GM18520 (cell line): ENCODE measurements around the gene SPSB1.

ENCODE experiments used
- ATAC-seq: cut with Tn5 transposase; IDR thresholded peaks from one replicate; pipeline ENCODE4 v1.9.1; 2021; ENCODE audit not compliant: unreplicated experiment

The SPSB1 gene

GRCh38 chr1:9258629-9259028, 34.1 kb upstream of the SPSB1 start:
- no peak for ATAC-seq

GRCh38 chr1:9260059-9260766, 32.5 kb upstream of the SPSB1 start:
- no peak for ATAC-seq

DNA sequence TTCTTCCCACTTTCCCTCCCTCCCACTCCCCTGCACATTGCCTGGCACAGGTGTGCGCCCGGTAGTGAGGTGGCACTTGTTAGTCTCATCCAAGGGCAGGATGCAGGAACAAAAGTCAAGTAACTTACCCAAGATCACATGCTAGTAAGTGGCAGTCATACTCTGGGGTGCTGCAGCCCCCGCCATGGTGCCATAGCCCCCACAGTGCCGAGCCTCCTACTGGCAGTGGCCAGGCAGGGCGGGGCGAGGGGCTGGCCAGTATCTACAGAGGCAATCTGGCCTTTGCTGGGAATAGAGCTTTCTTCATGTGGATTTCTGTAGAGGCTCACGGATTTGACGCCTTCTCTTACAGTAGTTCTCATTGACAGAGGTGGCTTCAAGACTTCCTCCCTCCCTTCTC, 31.2 kb upstream of the SPSB1 start:
- no peak for ATAC-seq

- no peak for ATAC-seq
Measured at GRCh38 chr1:9262096-9262986, 30.4 kb upstream of the SPSB1 start.

GRCh38 chr1:9263276-9263855, 29.3 kb upstream of the SPSB1 start:
- no peak for ATAC-seq

GRCh38 chr1:9263984-9264872, 28.5 kb upstream of the SPSB1 start:
- no peak for ATAC-seq

GRCh38 chr1:9265037-9265436, 27.7 kb upstream of the SPSB1 start:
- no peak for ATAC-seq

DNA sequence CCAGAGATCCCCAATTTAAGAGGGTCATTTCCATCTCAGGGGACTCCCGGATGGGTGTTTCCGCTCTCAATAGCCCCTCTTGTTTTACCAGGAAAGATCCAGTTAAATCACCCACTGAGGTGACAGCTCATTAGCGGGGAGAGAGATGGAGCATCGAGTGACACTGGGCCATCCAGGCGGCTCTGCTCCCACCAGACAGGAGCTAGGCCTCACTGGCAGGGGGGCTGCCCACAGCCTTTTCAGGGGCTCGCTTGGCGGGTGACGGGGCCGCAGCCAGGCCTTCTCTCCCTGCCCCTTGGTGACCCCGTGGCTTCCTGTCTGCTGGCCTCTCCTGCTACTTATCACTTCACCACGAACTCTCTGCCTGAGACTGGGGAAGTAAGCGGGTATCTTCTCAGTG, 26.7 kb upstream of the SPSB1 start:
- no peak for ATAC-seq

- ATAC-seq = no peak
Measured at GRCh38 chr1:9267352-9267686, 25.4 kb upstream of the SPSB1 start.

DNA sequence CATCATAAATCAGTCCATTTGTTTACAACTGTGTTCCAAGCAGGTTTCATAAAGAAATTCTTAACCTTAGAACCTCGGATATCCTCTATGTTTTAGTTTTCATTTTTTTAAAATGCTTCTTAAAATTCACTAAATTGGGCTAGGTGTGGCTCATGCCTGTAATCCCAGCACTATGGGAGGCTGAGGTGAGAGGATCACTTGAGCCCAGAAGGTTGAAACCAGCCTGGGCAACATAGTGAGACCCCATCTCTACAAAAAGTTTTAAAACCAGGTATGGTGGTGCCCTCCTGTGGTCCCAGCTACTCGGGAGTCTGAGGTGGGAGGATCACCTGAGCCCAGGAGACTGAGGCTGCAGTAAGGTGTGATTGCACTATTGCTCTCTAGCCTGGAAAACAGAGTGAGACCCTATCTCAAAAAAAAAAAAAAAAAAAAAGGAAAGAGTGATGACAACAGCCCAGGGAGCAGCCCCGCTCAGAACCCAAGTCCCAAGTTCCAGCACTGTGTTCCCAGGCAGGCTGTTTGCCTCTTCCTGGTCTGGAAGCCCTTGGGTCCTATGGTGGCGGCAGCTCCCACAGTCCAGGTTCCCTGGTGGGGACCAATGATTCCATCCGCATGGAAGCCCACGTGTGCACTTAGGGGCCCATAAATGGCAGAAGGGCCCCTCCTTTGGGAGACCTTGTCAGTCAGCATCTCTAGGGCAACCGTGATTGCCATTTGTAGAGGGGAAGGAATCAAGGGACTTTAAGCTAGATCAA, 24.7 kb upstream of the SPSB1 start:
- ATAC-seq = no peak

DNA sequence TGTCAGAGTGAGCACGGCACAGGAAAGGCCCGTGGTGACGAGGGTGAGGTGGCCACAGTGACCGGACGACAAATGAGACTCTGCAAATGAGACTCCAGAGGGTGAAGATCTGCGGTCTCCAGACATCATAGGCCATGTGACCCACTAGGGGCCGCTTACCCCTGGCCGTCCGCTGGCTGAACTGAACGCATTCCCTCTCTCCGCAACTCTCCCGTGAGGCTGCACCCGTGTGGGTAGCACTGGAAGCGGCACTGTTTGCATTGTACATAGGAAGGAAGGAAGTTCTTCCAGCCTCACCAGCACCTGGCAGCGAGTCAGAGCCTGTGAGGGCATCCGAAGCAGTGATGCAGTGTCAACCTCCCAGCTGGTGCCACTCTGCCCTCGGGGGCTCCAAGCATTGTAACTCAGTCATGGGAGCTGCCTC, 23.6 kb upstream of the SPSB1 start:
- no peak for ATAC-seq

DNA sequence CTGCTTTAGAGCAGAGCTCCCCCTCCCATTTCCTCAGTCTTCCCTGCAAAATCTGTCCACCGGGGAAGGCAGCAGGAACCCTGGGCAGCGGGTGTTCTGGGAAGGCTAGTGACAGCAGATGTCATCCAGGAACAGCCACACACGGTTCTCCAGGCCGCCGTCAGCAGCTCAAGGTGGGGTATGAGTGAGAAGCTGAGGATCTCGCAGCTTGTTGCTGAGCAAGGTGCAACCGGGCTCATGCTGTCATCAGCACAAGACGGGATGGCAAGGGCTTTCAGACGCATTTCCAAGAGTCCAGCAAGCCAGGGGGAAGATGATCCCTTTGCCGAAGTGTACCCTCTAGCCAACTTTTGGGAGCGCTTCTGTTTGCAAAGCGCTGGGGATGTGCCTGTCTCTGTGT, 23.0 kb upstream of the SPSB1 start:
- no peak for ATAC-seq

DNA sequence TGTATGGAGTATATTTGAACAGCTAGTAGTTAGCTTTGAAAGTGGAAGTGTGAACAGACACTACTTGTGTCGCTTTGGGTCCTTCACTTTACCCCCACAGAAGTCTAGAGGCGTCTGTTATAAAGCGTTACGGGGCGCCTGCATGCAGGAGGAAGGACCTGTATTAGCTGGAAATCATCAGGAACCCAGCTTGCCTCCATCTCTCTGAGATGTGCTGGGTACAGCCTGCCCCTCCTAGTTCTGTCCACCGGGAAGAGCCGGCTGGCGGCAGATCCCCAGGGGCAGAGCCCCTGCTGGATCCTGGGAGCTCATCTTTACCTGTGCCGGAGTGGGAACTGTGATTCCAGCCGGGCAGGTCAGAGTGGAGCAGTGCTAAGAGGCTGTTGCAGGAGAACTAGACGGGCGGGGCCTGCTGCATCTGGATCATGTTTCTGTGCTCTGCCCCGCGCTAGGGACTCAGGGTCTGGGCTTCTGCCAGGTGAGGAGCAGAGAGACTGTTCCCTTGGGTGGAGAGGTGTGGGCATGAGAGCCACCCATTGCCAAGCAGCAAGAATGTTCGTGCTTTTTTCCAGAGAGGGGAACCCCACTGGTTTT, 22.3 kb upstream of the SPSB1 start:
- ATAC-seq = no peak

- ATAC-seq = no peak
Measured at GRCh38 chr1:9271283-9271682, 21.4 kb upstream of the SPSB1 start.

- ATAC-seq = no peak
Measured at GRCh38 chr1:9271861-9272595, 20.7 kb upstream of the SPSB1 start.

GRCh38 chr1:9273177-9273576, 19.5 kb upstream of the SPSB1 start:
- no peak for ATAC-seq

DNA sequence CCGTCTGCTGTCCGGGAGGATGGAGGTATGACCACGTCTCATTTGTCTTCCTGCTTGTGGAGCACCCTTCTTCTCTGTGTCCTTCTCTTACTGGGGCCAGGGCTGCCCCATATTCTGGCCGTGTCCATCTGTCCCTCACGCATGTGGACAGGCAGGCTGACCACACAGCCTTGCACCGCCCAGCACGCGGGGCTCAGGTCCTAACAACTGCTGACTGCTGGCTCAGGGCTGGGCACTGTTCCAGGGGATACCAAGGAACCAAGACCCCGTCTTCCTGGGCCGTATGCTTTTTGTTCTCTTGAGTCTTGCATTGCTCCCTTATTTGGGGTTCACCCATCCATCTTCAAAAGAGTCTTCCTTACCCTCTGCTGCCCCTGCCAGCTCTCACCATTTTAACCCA, 17.5 kb upstream of the SPSB1 start:
- ATAC-seq = no peak

GRCh38 chr1:9275567-9276034, 17.1 kb upstream of the SPSB1 start:
- peak; percentile 78 for ATAC-seq

DNA sequence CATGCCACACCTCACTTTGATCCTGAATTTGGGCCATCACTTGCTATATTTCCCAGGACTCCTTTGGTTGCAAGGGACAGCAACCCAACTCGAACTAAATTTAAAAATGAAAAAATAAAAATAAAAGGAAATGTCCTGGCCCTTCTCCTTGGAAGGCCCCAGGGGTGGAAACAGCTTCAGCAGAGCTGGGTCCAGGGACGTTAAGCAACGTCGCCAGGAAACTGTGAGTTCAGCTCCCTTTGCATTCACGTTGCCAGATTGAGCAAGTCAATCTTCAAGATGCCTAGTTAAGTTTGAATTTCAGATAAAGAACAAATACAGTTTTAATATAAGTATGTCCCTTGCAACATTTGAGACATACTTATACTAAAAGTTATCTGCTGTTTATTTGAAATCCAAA, 14.6 kb upstream of the SPSB1 start:
- no peak for ATAC-seq
